ENCODE measurements around the gene MKLN1.

Gene MKLN1

DNA sequence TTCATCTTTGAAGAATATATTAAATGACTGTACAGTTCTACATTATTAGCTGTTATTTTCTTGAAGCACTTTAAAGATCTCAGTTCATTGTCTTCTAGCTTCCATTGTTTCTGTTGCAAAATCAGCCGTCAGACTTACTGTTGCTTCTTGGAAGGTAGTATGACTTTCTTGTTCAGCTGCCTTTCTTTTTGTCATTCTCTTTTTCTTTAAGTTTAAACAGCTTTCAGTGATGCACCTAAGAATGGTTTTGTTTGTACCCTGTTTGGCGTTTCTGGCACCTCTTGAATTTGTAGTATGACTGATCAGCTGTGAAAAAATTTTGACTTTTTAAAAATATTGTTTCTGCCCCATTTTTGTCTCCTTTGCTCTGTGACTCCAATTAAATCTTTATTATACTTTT lies 9.3 kb downstream of the MKLN1 start:
- Histone ChIP-seq H3K4me3 (no peak overlapping the region), H3K27ac (no peak overlapping the region)
- no peak for DNase-seq (ENCODE audit: low spot score)
- TF ChIP-seq, protein P1, sequence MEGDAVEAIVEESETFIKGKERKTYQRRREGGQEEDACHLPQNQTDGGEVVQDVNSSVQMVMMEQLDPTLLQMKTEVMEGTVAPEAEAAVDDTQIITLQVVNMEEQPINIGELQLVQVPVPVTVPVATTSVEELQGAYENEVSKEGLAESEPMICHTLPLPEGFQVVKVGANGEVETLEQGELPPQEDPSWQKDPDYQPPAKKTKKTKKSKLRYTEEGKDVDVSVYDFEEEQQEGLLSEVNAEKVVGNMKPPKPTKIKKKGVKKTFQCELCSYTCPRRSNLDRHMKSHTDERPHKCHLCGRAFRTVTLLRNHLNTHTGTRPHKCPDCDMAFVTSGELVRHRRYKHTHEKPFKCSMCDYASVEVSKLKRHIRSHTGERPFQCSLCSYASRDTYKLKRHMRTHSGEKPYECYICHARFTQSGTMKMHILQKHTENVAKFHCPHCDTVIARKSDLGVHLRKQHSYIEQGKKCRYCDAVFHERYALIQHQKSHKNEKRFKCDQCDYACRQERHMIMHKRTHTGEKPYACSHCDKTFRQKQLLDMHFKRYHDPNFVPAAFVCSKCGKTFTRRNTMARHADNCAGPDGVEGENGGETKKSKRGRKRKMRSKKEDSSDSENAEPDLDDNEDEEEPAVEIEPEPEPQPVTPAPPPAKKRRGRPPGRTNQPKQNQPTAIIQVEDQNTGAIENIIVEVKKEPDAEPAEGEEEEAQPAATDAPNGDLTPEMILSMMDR (IDR thresholded peaks at IDR 0.05), result no peak

DNA sequence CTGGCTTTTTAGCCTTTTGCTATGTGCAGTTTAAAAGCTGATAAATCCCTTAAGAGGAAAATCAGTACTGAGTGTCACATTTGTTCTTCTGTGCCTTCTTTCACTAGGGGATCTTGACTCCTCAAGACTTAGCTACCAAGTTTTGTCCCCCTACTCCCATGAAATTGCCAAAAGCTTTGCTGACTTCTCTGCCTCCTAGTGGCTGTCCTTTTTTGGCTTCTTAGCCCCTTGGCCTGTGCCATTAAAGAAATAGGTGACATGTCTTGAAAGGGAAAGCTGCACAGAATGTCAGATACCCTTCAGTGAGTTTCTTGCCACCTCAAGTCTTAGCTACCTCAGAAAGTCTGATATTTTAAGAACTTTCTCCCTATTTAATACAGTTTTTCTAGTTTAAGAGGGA lies 10.5 kb downstream of the MKLN1 start:
- no peak for DNase-seq (ENCODE audit: low spot score)
- TF ChIP-seq, protein P1 (IDR thresholded peaks at IDR 0.05), result no peak
- Histone ChIP-seq H3K4me3 (no peak overlapping the region), H3K27ac (no peak overlapping the region)

DNA sequence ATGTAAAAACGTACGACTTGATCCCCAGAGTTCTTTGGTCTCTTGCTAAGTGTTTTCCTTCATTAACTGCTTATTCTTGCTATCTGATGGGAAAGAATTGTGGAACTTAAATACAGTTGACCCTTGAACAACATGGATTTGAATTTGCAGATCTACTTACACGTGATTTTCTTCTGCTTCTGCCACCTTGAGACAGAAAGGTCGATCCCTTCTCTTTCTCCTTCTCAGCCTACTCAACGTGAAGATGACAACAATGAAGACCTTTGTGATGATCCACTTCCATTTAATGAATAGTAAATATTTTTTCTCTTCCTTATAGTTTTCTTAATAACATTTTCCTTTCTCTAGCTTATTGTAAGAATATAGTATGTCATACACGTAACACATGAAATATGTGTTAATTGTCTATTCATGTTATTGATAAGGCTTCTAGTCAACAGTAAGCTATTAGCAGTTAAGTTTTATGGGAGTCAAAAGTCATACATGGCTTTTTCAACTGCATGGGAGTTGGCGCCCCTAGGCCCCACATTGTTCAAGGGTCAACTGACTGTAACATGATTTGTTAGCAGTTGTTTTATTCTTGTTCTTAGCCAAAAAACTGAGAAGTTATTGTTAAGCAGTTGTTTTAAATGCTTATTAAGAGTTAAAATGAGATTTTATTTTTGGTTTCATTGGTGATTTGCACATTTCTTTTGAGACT lies 11.2 kb downstream of the MKLN1 start:
- TF ChIP-seq, protein P1 (IDR thresholded peaks at IDR 0.05), result no peak
- Histone ChIP-seq H3K27ac (no peak overlapping the region), H3K4me3 (no peak overlapping the region)
- no peak for DNase-seq (ENCODE audit: low spot score)

DNA sequence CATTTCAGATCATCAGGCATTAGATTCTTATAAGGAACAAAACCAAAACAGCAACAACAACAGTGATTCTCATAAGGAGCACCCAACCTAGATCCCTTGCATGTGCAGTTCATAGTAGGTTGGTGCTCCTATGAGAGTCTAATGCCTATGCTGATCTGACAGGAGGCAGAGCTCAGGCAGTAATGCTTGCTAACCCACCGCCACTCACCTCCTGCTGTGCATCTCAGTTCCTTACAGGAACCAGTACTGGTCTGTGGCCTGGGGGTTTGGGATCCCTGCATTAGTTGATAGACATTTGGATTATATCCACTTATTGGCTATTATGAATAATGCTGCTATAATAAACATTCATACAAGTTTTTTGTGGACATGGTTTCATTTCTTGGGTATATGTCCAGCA lies 14.0 kb downstream of the MKLN1 start:
- no peak for DNase-seq (ENCODE audit: low spot score)
- TF ChIP-seq, protein P1 (IDR thresholded peaks at IDR 0.05), result no peak
- no peak overlapping the region for H3K27ac ChIP-seq
- H3K4me3 ChIP-seq, result no peak overlapping the region

DNA sequence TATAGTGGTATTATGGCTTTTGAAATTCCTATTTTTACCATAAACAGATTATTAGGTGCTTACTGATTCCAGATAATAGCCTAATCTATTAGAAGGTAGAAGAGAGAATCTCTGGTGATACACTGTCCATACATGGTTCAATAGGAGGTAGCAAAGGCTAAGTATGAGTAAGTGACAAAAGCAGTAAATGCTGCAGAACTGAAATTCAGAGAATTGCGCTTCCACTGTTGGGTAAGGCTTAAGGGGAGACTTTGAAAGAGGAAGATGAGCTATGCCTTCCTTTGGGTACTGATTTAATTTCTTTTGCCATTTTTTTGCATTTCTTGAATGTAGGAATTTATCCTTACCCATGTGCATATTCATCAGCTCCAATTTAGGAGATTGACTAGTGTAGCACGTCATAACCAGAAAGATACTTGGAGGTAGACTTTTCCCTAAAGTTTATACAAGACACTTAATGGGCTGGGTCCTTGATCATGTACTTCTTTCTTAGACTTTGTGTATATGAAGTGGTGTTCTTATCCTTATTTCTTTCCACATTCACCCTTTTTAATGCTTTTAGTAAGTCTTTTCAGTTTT lies 15.3 kb downstream of the MKLN1 start:
- no peak overlapping the region for H3K27ac ChIP-seq
- DNase-seq (ENCODE audit: low spot score), result no peak
- no peak overlapping the region for H3K4me3 ChIP-seq
- TF ChIP-seq, protein P1 (IDR thresholded peaks at IDR 0.05), result no peak

DNA sequence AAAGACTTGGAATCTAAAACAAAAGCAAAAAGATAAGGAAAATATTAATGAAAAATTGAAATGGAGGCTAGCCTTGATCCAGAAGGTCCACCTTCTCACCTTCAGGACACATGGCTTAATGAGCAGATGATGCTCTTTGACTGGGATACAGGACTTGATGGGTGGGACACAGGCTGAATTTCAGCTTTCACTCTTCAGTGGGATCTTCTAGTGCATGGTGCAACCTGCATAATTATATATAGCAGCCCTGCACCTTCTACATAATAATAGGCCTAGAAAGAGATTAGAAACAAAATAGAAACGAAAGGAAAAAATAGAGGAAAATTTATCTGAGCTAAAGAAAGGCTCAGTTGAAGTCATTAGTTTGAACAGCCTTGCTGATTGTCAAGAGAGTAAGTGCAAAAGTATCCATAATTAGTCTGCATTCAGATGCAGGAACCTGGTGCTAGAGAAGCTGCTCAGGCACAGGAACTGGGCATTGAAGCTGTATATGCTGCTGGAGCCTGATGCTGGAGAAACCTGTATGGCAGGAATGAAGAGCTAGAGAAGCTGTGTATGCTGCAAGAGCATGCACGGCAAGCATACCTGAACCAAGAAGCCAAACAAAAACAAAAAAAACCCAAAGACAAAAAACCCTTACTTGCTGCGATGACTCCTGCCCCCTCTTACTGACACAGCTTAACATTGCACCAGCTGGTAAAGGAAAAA lies 19.4 kb downstream of the MKLN1 start:
- no peak for DNase-seq (ENCODE audit: low spot score)
- H3K4me3 ChIP-seq, result no peak overlapping the region
- TF ChIP-seq, protein P1 (IDR thresholded peaks at IDR 0.05), result no peak
- H3K27ac ChIP-seq, result no peak overlapping the region
